ENCODE measurements around the gene DOCK2.

GRCh38 chr5:170126626-170127025, 489.6 kb downstream of the DOCK2 start:
- TF ChIP-seq CTCF (IDR thresholded peaks at IDR 0.05) (no peak), POLR2AphosphoS5 (IDR thresholded peaks at IDR 0.05) (no peak)

All from upper lobe of left lung (tissue), 4 donors.